Smooth muscle cell (in vitro differentiated cells): ENCODE results near the gene ADCY7. TPM values are rescaled to one million over a fixed set of nuclear protein-coding genes. Genes with fewer than 3 reads are reported as not detected.

ENCODE experiments used
- DNase-seq: peaks from one replicate; lab custom pipeline; 2025; ENCODE audit not compliant: unreplicated experiment; lab: John Stamatoyannopoulos, UW
- H2AFZ ChIP-seq: fragments of 200-600 bp; sonication (generic); 2 replicates; pipeline ENCODE4 v1.6.0; 2016; ENCODE audit warnings: antibody characterized with exemption, low read depth, mild to moderate bottlenecking
- H3F3A ChIP-seq: fragments of 200-600 bp; sonication (generic); 2 replicates; pipeline ENCODE4 v1.6.0; 2017; ENCODE audit warnings: antibody characterized with exemption, low read depth
- H3K27ac ChIP-seq: fragments of 200-600 bp; sonication (generic); 2 replicates; pipeline ENCODE4 v1.5.1; 2016; ENCODE audit warnings: low read depth, mild to moderate bottlenecking
- H3K27me3 ChIP-seq: fragments of 200-600 bp; sonication (generic); 2 replicates; pipeline ENCODE4 v1.6.1; 2016; ENCODE audit warnings: low read depth, mild to moderate bottlenecking
- H3K36me3 ChIP-seq: fragments of 200-600 bp; sonication (generic); 2 replicates; pipeline ENCODE4 v1.5.1; 2016; ENCODE audit warnings: low read depth
- H3K4me1 ChIP-seq: fragments of 200-600 bp; sonication (generic); 2 replicates; pipeline ENCODE4 v1.5.1; 2016; ENCODE audit warnings: low read depth
- H3K4me2 ChIP-seq: fragments of 200-600 bp; sonication (generic); 2 replicates; pipeline ENCODE4 v1.6.0; 2016; ENCODE audit warnings: mild to moderate bottlenecking
- H3K4me3 ChIP-seq: fragments of 200-600 bp; sonication (generic); 2 replicates; pipeline ENCODE4 v1.5.1; 2016; ENCODE audit warnings: mild to moderate bottlenecking
- H3K79me2 ChIP-seq: fragments of 200-600 bp; sonication (generic); 2 replicates; pipeline ENCODE4 v1.6.0; 2016; ENCODE audit warnings: low read depth, mild to moderate bottlenecking
- H3K9ac ChIP-seq: fragments of 200-600 bp; sonication (generic); 2 replicates; pipeline ENCODE4 v1.6.0; 2016; ENCODE audit warnings: low read depth
- H3K9me3 ChIP-seq: fragments of 200-600 bp; sonication (generic); replicated peaks from 2 replicates; pipeline ENCODE4 v1.5.1; 2016; ENCODE audit warnings: low read depth
- H4K20me1 ChIP-seq: fragments of 200-600 bp; sonication (generic); 2 replicates; pipeline ENCODE4 v1.6.0; 2016; ENCODE audit warnings: low read depth
- WGBS: methylation state at CpG from one replicate; pipeline ENCODE4 v1.1.7; 2016; ENCODE audit warnings: low lambda C conversion rate; 5-methylcytosine and 5-hydroxymethylcytosine counted together
- polyA plus RNA-seq: library from polyadenylated mRNA; unstranded; fragments of >200 nt; fragmentation: Nextera tagmentation; extraction: Ambion mirVana; gene quantifications from 2 replicates; pipeline ENCODE4 v1.2.1, GENCODE V29; 2016
- total RNA-seq: library from RNA; depleted of rRNA; stranded (reverse); fragments of >200 nt; gene quantifications from 2 replicates; pipeline ENCODE4 v1.2.3, GENCODE V29; 2014
- TF ChIP-seq, protein P1 (sequence below): fragments of 200-600 bp; sonication (generic); IDR thresholded peaks from 2 replicates; pipeline ENCODE4 v1.5.1; 2017; ENCODE audit warnings: borderline replicate concordance, mild to moderate bottlenecking, antibody characterized with exemption; ENCODE audit not compliant: insufficient read depth, poor library complexity, severe bottlenecking

The ADCY7 gene
- total and polyA plus RNA-seq, 2 experiments from 2014 or later, result 28.1 to 31.6 TPM

DNA sequence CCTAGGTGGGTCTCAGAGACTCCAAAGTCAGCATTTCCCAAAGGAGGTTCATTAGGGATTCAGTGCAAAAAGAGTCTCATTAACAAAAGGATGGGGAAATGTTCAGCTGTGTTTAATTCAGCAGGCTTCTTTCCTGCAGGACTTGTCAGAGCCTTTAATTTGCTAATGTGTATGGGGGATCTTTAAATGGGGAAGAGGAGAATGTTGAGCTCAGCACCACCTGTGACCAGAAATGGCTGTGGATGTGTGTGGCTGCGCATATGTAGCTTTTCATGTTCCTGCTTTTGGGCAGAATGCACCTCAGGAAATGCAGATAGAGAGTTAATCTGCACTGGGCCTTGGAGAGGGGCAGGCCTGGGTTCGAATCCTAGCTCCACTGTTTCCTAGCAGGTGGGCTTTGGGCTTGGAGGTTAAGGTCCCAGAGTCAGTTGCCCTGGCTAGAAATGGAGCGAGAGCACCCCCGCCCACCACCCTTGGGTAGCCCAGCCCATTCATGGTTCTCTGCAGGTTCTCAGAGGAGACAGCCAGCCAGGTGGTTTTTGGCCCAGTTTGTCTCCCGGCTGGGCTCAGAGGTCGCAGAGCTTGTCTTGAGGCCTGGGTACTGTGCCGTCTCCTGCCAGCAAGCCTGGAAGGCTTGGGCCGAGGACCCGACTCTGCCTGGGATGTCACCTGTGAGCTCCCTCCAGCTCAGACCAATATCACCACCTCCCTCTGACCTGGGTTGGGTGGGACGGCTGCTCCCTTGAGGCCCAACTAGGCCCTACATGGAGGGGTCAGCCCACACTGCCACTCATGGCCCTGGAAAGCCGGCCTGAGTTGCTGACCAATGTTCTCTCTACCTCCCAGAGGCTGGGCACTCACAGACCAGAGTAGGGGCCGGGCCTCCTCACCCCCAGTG lies 9.3 kb downstream of the ADCY7 start:
- Histone ChIP-seq H3K4me2 (no peak overlapping the region), H3K79me2 (peaks cover 9% of the 10 kb centered on the region), H2AFZ (no peak overlapping the region), H3K4me3 (no peak overlapping the region), H3K9ac (no peak overlapping the region), H3F3A (no peaks in the 10 kb centered on the region), H3K27ac (no peak overlapping the region), H4K20me1 (peaks cover 78% of the 10 kb centered on the region), H3K36me3 (no peaks in the 10 kb centered on the region), H3K4me1 (no peaks in the 10 kb centered on the region), H3K27me3 (no peaks in the 10 kb centered on the region), H3K9me3 (no peaks in the 10 kb centered on the region)
- 87% methylated on average over 12 of the region's 12 CpGs for WGBS
- TF ChIP-seq, protein P1, sequence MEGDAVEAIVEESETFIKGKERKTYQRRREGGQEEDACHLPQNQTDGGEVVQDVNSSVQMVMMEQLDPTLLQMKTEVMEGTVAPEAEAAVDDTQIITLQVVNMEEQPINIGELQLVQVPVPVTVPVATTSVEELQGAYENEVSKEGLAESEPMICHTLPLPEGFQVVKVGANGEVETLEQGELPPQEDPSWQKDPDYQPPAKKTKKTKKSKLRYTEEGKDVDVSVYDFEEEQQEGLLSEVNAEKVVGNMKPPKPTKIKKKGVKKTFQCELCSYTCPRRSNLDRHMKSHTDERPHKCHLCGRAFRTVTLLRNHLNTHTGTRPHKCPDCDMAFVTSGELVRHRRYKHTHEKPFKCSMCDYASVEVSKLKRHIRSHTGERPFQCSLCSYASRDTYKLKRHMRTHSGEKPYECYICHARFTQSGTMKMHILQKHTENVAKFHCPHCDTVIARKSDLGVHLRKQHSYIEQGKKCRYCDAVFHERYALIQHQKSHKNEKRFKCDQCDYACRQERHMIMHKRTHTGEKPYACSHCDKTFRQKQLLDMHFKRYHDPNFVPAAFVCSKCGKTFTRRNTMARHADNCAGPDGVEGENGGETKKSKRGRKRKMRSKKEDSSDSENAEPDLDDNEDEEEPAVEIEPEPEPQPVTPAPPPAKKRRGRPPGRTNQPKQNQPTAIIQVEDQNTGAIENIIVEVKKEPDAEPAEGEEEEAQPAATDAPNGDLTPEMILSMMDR, result no peak
- DNase-seq, result no peak

DNA sequence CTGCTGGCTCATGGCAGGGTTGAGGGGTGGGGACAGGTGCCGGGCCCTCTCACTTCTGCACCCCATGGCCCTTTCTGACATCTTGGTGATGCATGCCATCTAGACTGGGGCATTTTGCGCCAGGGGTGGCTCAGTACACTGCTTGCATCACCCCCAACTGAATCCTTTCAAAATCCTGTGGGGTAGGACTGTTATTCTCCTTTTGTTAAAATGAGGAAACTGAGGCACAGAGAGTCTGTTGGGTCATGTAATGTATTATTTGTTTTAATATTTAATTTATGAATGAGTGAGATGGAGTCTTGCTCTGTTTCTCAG lies 9.9 kb downstream of the ADCY7 start:
- H3K4me3 ChIP-seq, result no peak overlapping the region
- no peak overlapping the region for H2AFZ ChIP-seq
- TF ChIP-seq, protein P1, result no peak
- DNase-seq, result no peak
- H3K4me2 ChIP-seq, result no peak overlapping the region
- H3K9ac ChIP-seq, result no peak overlapping the region
- WGBS, result 100% methylated on average over 2 of the region's 2 CpGs
- H3K27me3 ChIP-seq, result no peaks in the 10 kb centered on the region
- H4K20me1 ChIP-seq, result peaks cover 78% of the 10 kb centered on the region
- H3K4me1 ChIP-seq, result no peaks in the 10 kb centered on the region
- H3K36me3 ChIP-seq, result no peaks in the 10 kb centered on the region
- H3K9me3 ChIP-seq, result no peaks in the 10 kb centered on the region
- H3K79me2 ChIP-seq, result peaks cover 9% of the 10 kb centered on the region
- H3K27ac ChIP-seq, result no peak overlapping the region
- no peaks in the 10 kb centered on the region for H3F3A ChIP-seq

DNA sequence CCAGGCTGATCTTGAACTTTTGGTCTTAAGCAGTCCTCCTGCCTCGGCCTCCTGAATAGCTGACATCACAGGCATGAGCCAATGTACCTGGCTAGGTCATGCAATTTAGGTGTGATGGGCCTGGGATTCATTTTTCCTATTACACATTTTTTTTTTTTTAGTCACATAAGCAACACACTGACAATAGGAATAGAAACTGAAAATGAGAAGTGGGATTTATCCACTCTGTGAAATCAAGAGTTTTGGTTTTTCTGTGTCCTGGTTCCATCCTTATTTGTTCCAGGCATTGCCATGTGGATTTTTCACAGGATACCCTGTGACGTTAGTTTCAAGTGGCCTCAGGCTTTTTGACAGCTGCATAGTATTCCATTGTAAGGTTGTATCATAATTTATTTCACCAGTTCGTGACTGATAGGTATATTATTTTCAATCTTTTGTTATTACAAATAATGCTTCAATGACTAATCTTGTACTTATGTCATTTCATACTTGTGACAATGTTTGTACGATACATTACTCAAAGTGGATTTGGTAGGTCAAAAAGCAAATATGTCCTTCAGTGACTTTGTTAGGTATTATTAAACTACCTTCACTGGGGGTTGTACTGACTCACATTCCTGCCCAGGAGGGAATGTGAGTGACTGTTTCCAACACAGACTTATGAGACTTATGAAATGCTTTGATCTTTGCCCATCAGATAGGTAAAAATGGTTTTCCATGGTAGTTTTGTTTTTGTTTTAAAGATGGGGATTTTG lies 10.6 kb downstream of the ADCY7 start:
- Histone ChIP-seq H3K4me1 (peaks cover 2% of the 10 kb centered on the region), H3K27ac (no peak overlapping the region), H2AFZ (no peak overlapping the region), H3F3A (no peaks in the 10 kb centered on the region), H3K79me2 (peaks cover 9% of the 10 kb centered on the region), H3K4me2 (no peak overlapping the region), H4K20me1 (peaks cover 79% of the 10 kb centered on the region), H3K4me3 (no peak overlapping the region), H3K27me3 (no peaks in the 10 kb centered on the region), H3K9ac (no peak overlapping the region), H3K36me3 (no peaks in the 10 kb centered on the region), H3K9me3 (no peaks in the 10 kb centered on the region)
- 94% methylated on average over 4 of the region's 4 CpGs for WGBS
- TF ChIP-seq, protein P1, result no peak
- no peak for DNase-seq
